ENCODE measurements around the gene CLDN34. TPM values are rescaled to one million over a fixed set of nuclear protein-coding genes. Genes with fewer than 3 reads are reported as not detected.

The CLDN34 gene
- total and polyA plus RNA-seq, 5 donors from 2014 or later, result not detected

DNA sequence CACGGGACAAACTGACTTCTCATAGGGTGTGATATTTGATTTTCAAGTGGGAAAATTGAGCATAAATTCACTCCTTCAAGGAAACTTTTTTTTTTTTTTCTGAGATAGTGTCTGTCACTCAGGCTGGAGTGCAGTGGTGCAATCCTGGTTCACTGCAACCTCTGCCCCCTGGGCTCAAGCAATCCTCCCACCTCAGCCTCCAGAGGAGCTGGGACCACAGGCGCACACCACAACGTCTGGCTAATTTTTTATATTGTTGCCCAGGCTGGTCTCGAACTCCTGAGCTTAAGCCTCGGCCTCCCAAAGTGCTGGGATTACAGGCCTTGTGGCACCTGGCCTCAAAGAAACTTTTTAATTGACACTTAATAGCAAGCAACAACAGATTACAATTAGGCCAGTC lies 13.8 kb downstream of the CLDN34 start:
- Mint-ChIP-seq H3K4me1 (no peaks in the 10 kb centered on the region), H3K36me3 (no peaks in the 10 kb centered on the region), H3K4me3 (no peak overlapping the region), H3K27ac (peak overlapping the region in 1 of 3 donors; percentile 44), H3K27me3 (no peaks in the 10 kb centered on the region), H3K9me3 (peaks cover 0 to 2% (median 0%) of the 10 kb centered on the region in 7 donors)
- H3K4me1 ChIP-seq (ENCODE audit: control insufficient read depth, insufficient read depth, low read length, poor library complexity, severe bottlenecking), result no peaks in the 10 kb centered on the region
- ATAC-seq (ENCODE audit: low read depth in 2 of 2) (no peak), DNase-seq (no peak)
- no peaks in the 10 kb centered on the region for H3K36me3 ChIP-seq (ENCODE audit: control insufficient read depth, insufficient read depth, low read length)
- H3K9me3 ChIP-seq (ENCODE audit: control insufficient read depth in 2 of 2, low read length in 2 of 2), result no peaks in the 10 kb centered on the region
- no peak overlapping the region for H3K27ac ChIP-seq (ENCODE audit: insufficient read depth, low read length, poor library complexity, severe bottlenecking)
- H3K4me3 ChIP-seq (ENCODE audit: low read depth, low read length), result no peak overlapping the region
- H3K27me3 ChIP-seq (ENCODE audit: control insufficient read depth, insufficient read depth, low read length), result no peaks in the 10 kb centered on the region

DNA sequence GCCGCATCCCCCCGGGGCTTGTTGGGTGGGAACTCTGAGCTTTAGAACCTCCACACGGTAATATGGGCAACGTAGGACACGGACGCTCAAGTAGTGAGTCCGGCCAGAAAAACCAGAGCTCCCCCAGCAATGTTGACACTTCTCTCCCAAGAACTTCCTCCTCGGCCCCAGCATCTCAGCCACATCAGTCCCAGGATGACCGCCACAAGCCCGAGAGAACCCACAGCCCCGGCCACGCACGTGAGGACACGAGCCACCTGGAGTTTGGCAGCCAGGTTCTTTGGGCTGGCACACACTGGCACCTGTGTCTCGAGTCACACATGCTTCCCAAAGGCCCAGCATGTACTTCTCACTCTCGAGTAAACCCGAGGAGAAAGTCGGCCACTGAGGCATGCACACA lies 16.3 kb downstream of the CLDN34 start:
- H3K4me3 Mint-ChIP-seq, result no peak overlapping the region
- no peak for ATAC-seq (ENCODE audit: low read depth in 2 of 2)
- H3K4me1 Mint-ChIP-seq, result no peaks in the 10 kb centered on the region
- no peaks in the 10 kb centered on the region for H3K27me3 ChIP-seq (ENCODE audit: control insufficient read depth, insufficient read depth, low read length)
- DNase-seq, result no peak
- H3K27me3 Mint-ChIP-seq, result peaks cover 5% of the 10 kb centered on the region
- no peaks in the 10 kb centered on the region for H3K9me3 ChIP-seq (ENCODE audit: control insufficient read depth in 2 of 2, low read length in 2 of 2)
- no peaks in the 10 kb centered on the region for H3K4me1 ChIP-seq (ENCODE audit: control insufficient read depth, insufficient read depth, low read length, poor library complexity, severe bottlenecking)
- H3K36me3 Mint-ChIP-seq, result no peaks in the 10 kb centered on the region
- H3K27ac ChIP-seq (ENCODE audit: insufficient read depth, low read length, poor library complexity, severe bottlenecking), result no peak overlapping the region
- H3K4me3 ChIP-seq (ENCODE audit: low read depth, low read length), result no peak overlapping the region
- no peaks in the 10 kb centered on the region for H3K36me3 ChIP-seq (ENCODE audit: control insufficient read depth, insufficient read depth, low read length)
- peaks cover 0 to 2% (median 0%) of the 10 kb centered on the region in 7 donors for H3K9me3 Mint-ChIP-seq
- no peak overlapping the region for H3K27ac Mint-ChIP-seq

DNA sequence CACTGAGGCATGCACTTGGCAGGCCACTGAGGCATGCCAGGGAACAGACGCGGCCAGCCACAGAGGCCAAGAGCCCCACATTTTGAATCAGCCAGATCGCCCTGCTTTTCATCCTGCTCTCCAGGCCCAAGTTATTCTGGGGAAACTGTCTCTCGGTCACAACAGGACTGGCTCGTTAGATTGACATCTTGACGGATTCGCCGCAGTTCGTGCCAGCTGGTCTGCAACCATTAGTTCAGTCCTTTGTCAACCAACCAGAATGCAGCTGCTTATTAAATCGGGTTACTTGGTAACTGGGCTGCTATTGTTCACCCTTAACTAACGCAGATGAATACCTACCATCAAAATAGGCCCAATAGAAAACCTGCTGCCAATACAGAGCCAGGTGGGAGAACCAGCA lies 16.7 kb downstream of the CLDN34 start:
- DNase-seq (no peak), ATAC-seq (ENCODE audit: low read depth in 2 of 2) (no peak)
- Histone ChIP-seq H3K4me1 (ENCODE audit: control insufficient read depth, insufficient read depth, low read length, poor library complexity, severe bottlenecking) (no peaks in the 10 kb centered on the region), H3K4me3 (ENCODE audit: low read depth, low read length) (no peak overlapping the region), H3K27ac (ENCODE audit: insufficient read depth, low read length, poor library complexity, severe bottlenecking) (no peak overlapping the region), H3K36me3 (ENCODE audit: control insufficient read depth, insufficient read depth, low read length) (no peaks in the 10 kb centered on the region), H3K27me3 (ENCODE audit: control insufficient read depth, insufficient read depth, low read length) (no peaks in the 10 kb centered on the region), H3K9me3 (ENCODE audit: control insufficient read depth in 2 of 2, low read length in 2 of 2) (no peaks in the 10 kb centered on the region)
- Mint-ChIP-seq H3K36me3 (no peaks in the 10 kb centered on the region), H3K9me3 (peaks cover 0 to 2% (median 0%) of the 10 kb centered on the region in 7 donors), H3K27me3 (peaks cover 5% of the 10 kb centered on the region), H3K4me1 (no peaks in the 10 kb centered on the region), H3K27ac (no peak overlapping the region), H3K4me3 (no peak overlapping the region)

DNA sequence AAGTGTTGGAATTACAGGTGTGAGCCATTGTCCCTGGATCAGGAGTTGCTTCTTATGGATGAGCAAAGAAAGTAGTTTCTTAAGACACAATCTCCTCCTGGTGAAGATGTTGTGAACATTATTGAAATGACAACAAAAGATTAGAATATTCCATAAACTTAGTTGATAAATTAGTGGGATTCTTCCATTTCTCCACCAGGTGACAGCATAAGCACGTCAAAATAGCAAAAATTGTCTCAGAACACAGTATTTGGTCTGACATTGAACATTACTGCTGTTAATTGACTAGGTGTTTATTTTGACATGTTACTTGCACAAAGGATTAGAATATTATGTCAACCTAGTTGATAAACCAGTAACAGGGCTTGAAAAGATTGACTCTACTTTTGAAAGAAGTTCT lies 21.6 kb downstream of the CLDN34 start:
- Mint-ChIP-seq H3K9me3 (no peaks in the 10 kb centered on the region), H3K36me3 (no peaks in the 10 kb centered on the region), H3K27me3 (peaks cover 5% of the 10 kb centered on the region), H3K4me1 (no peaks in the 10 kb centered on the region), H3K27ac (no peak overlapping the region), H3K4me3 (no peak overlapping the region)
- Histone ChIP-seq H3K9me3 (ENCODE audit: control insufficient read depth in 2 of 2, low read length in 2 of 2) (no peaks in the 10 kb centered on the region), H3K27me3 (ENCODE audit: control insufficient read depth, insufficient read depth, low read length) (no peaks in the 10 kb centered on the region), H3K4me3 (ENCODE audit: low read depth, low read length) (no peak overlapping the region), H3K36me3 (ENCODE audit: control insufficient read depth, insufficient read depth, low read length) (no peaks in the 10 kb centered on the region), H3K27ac (ENCODE audit: insufficient read depth, low read length, poor library complexity, severe bottlenecking) (no peak overlapping the region), H3K4me1 (ENCODE audit: control insufficient read depth, insufficient read depth, low read length, poor library complexity, severe bottlenecking) (no peaks in the 10 kb centered on the region)
- ATAC-seq (ENCODE audit: low read depth in 2 of 2) (no peak), DNase-seq (peak in 1 of 3 donors; percentile 24)

DNA sequence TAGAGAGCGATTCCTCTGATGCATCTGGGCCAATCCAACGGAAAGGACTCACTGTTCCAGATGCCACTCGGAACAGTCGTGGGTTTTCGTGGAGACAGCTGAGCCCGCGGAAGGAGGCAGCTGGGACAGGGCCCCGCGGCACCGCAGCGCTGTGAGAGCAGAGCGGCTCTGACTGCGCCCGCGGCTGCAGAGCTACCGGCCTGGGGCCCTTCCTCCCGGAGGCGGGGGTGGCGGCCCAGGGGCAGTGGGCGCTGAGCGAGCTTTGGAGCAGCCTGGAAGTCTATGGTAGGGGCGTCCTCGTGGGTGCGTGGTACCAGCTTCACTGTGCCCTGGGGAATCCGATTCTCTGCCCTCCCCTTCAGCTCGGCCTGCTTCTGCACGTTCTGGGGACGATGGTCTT lies 24.9 kb downstream of the CLDN34 start:
- no peaks in the 10 kb centered on the region for H3K27me3 ChIP-seq (ENCODE audit: control insufficient read depth, insufficient read depth, low read length)
- no peak overlapping the region for H3K27ac ChIP-seq (ENCODE audit: insufficient read depth, low read length, poor library complexity, severe bottlenecking)
- ATAC-seq (ENCODE audit: low read depth in 2 of 2) (no peak), DNase-seq (no peak)
- peaks cover 0 to 4% (median 0%) of the 10 kb centered on the region in 4 donors for H3K4me1 Mint-ChIP-seq
- no peaks in the 10 kb centered on the region for H3K36me3 ChIP-seq (ENCODE audit: control insufficient read depth, insufficient read depth, low read length)
- no peaks in the 10 kb centered on the region for H3K9me3 ChIP-seq (ENCODE audit: control insufficient read depth in 2 of 2, low read length in 2 of 2)
- H3K4me3 Mint-ChIP-seq, result no peak overlapping the region
- no peaks in the 10 kb centered on the region for H3K9me3 Mint-ChIP-seq
- H3K27me3 Mint-ChIP-seq, result no peaks in the 10 kb centered on the region
- H3K4me3 ChIP-seq (ENCODE audit: low read depth, low read length), result no peak overlapping the region
- no peaks in the 10 kb centered on the region for H3K36me3 Mint-ChIP-seq
- no peaks in the 10 kb centered on the region for H3K4me1 ChIP-seq (ENCODE audit: control insufficient read depth, insufficient read depth, low read length, poor library complexity, severe bottlenecking)
- H3K27ac Mint-ChIP-seq, result no peak overlapping the region

DNA sequence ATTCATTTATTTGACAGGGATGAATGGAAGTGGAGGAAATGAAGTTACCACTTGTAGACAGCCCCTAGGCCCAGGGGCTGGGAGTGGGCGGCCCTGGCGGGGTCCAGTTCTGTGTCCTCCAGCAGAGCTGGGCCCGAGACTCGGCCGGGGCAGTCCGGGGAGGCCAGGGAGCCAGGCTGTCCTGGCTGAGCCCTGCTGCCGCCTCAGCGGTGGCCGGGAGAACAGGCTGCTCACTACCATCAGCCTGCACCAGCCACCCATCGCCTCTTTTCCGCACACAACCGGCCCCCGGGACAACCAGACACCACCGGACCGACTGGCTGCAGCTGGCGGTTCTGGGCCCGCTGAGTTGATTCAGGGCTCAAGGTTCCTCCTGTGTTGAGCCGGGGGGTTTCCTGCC lies 25.6 kb downstream of the CLDN34 start:
- Histone ChIP-seq H3K9me3 (ENCODE audit: control insufficient read depth in 2 of 2, low read length in 2 of 2) (no peaks in the 10 kb centered on the region), H3K4me3 (ENCODE audit: low read depth, low read length) (no peak overlapping the region), H3K36me3 (ENCODE audit: control insufficient read depth, insufficient read depth, low read length) (no peaks in the 10 kb centered on the region), H3K27ac (ENCODE audit: insufficient read depth, low read length, poor library complexity, severe bottlenecking) (no peak overlapping the region), H3K4me1 (ENCODE audit: control insufficient read depth, insufficient read depth, low read length, poor library complexity, severe bottlenecking) (no peaks in the 10 kb centered on the region), H3K27me3 (ENCODE audit: control insufficient read depth, insufficient read depth, low read length) (no peaks in the 10 kb centered on the region)
- ATAC-seq (ENCODE audit: low read depth in 2 of 2) (no peak), DNase-seq (no peak)
- Mint-ChIP-seq H3K36me3 (no peaks in the 10 kb centered on the region), H3K9me3 (no peaks in the 10 kb centered on the region), H3K27ac (no peak overlapping the region), H3K27me3 (no peaks in the 10 kb centered on the region), H3K4me3 (no peak overlapping the region), H3K4me1 (peaks cover 0 to 4% (median 2%) of the 10 kb centered on the region in 4 donors)

DNA sequence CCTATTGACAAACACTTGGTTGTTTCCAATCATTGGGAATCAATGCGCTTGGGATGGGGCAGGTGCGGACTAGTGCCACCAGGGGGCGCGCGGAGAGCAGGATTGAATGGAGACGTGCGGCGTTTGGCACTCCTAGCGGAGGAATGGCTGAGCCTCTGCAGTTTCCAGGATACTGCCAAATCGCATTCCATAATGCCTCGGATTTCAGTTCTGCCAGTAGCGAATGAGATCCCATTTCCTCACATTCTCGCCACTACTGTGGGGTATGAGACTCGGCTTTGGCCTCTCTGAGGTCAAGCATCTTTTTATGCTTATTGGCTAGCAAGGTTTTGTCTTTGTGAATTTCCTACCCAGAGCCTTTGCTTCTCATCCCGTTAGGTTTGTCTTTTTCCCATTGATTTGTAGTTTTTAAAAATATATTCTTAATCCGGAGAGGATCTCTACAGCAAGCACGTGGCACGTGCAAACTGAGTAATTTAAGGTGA lies 28.7 kb downstream of the CLDN34 start:
- no peaks in the 10 kb centered on the region for H3K4me1 ChIP-seq (ENCODE audit: control insufficient read depth, insufficient read depth, low read length, poor library complexity, severe bottlenecking)
- DNase-seq (peak; percentile 65 to 70 (median 68)), ATAC-seq (ENCODE audit: low read depth in 2 of 2) (peak; percentile 79 to 82)
- Mint-ChIP-seq H3K27ac (no peak overlapping the region), H3K9me3 (no peaks in the 10 kb centered on the region), H3K36me3 (no peaks in the 10 kb centered on the region), H3K4me1 (peaks cover 0 to 4% (median 4%) of the 10 kb centered on the region in 4 donors), H3K4me3 (no peak overlapping the region), H3K27me3 (no peaks in the 10 kb centered on the region)
- no peak overlapping the region for H3K4me3 ChIP-seq (ENCODE audit: low read depth, low read length)
- H3K9me3 ChIP-seq (ENCODE audit: control insufficient read depth in 2 of 2, low read length in 2 of 2), result no peaks in the 10 kb centered on the region
- no peaks in the 10 kb centered on the region for H3K36me3 ChIP-seq (ENCODE audit: control insufficient read depth, insufficient read depth, low read length)
- H3K27ac ChIP-seq (ENCODE audit: insufficient read depth, low read length, poor library complexity, severe bottlenecking), result no peak overlapping the region
- no peaks in the 10 kb centered on the region for H3K27me3 ChIP-seq (ENCODE audit: control insufficient read depth, insufficient read depth, low read length)

DNA sequence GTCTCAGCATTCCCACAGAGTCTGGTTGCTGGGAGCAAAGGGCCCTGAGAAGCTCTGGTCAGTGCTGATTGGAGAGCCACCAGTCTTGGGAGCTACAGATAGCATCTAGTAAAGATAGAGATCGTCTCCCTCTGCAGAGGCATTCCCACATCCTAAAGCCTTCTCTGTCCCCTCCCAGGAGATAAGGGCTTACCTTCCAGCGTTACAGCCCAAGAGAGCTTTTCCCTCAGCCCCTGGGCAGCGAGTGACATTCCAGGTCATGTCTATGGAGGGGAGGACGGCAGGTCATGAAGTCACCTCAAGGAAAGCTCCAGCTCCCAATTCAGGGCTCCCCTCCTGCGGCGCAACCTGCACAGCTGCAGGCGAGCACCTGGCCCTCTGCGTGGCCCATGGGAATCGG lies 29.9 kb downstream of the CLDN34 start:
- Histone ChIP-seq H3K4me1 (ENCODE audit: control insufficient read depth, insufficient read depth, low read length, poor library complexity, severe bottlenecking) (no peaks in the 10 kb centered on the region), H3K36me3 (ENCODE audit: control insufficient read depth, insufficient read depth, low read length) (no peaks in the 10 kb centered on the region), H3K4me3 (ENCODE audit: low read depth, low read length) (no peak overlapping the region), H3K9me3 (ENCODE audit: control insufficient read depth in 2 of 2, low read length in 2 of 2) (no peaks in the 10 kb centered on the region), H3K27me3 (ENCODE audit: control insufficient read depth, insufficient read depth, low read length) (no peaks in the 10 kb centered on the region), H3K27ac (ENCODE audit: insufficient read depth, low read length, poor library complexity, severe bottlenecking) (no peak overlapping the region)
- no peak for DNase-seq
- no peak for ATAC-seq (ENCODE audit: low read depth in 2 of 2)
- no peak overlapping the region for H3K4me3 Mint-ChIP-seq
- H3K36me3 Mint-ChIP-seq, result no peaks in the 10 kb centered on the region
- no peak overlapping the region for H3K27ac Mint-ChIP-seq
- no peaks in the 10 kb centered on the region for H3K27me3 Mint-ChIP-seq
- H3K9me3 Mint-ChIP-seq, result no peaks in the 10 kb centered on the region
- H3K4me1 Mint-ChIP-seq, result peaks cover 0 to 4% (median 4%) of the 10 kb centered on the region in 4 donors
